ENCODE results near the gene SNCAIP. TPM values are rescaled to one million over a fixed set of nuclear protein-coding genes. Genes with fewer than 3 reads are reported as not detected.

Gene SNCAIP
- total and polyA plus RNA-seq, 2 experiments from 2014 or later, result 1.5 to 2.4 TPM

DNA sequence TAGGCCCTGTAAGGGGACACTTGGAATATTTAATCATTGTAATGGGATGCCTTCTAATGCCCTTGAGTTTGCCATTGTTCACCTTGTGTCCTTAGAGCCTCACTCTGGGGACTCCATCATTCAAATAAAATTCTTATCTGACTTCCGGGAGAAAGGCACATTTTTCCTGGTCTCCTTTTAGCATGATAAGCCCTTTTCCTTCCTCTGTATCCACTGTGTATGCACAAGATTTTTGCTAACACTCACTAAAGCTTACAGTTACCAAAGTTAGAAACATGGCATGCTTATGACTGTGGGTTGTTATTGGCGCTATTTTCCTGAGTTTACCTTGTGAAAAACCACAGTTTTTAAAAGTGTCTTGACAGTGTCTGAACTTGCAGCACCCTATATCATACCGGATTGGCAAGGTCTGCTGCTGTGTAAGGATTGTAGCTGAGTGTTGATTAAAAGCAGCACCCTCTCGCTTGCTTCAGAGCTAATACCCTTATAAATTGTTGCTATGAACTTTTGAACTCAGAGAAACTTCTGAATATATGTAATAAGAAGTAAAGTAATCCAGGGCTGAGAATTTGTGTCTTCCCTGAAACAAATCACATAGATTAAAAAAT is 46.4 kb downstream of the SNCAIP start:
- no peaks in the 10 kb centered on the region for H4K20me1 ChIP-seq (ENCODE audit: insufficient read depth)
- no peaks in the 10 kb centered on the region for H3K9me3 ChIP-seq (ENCODE audit: low read depth)
- in situ Hi-C loops (cut with MboI), result no loop called here
- no peaks in the 10 kb centered on the region for H3K4me1 ChIP-seq (ENCODE audit: insufficient read depth)
- 87 to 88% methylated on average over 4 of the region's 4 CpGs for WGBS, 2 experiments (ENCODE audit: low coverage in 1 of 2, low lambda C conversion rate in 2 of 2, missing lambda C conversion rate in 2 of 2)
- no peak overlapping the region for H2AFZ ChIP-seq
- H3K9ac ChIP-seq, result no peak overlapping the region
- H3K9me2 ChIP-seq (ENCODE audit: insufficient read depth), result no peaks in the 10 kb centered on the region
- H3K4me3 ChIP-seq, result no peak overlapping the region
- H3K27me3 ChIP-seq (replicated peaks; ENCODE audit: insufficient read depth), result no peaks in the 10 kb centered on the region
- no peaks in the 10 kb centered on the region for H3F3A ChIP-seq (ENCODE audit: insufficient read depth)
- no peak overlapping the region for H3K27ac ChIP-seq
- TF ChIP-seq EZH2 (IDR thresholded peaks at IDR 0.05; ENCODE audit: insufficient read depth, poor library complexity, severe bottlenecking), result no peak
- no peak for TF ChIP-seq EZH2phosphoT487 (IDR thresholded peaks at IDR 0.05; ENCODE audit: insufficient read depth, low read depth)
- H3K36me3 ChIP-seq (ENCODE audit: low read depth), result no peaks in the 10 kb centered on the region
- no peak for DNase-seq
- H3K79me2 ChIP-seq (ENCODE audit: insufficient read depth), result no peaks in the 10 kb centered on the region
- H3K4me2 ChIP-seq (ENCODE audit: unreplicated experiment), result no peak overlapping the region

GRCh38 chr5:122362361-122362760 is 50.3 kb downstream of the SNCAIP start:
- no peaks in the 10 kb centered on the region for H3K9me2 ChIP-seq (ENCODE audit: insufficient read depth)
- no peaks in the 10 kb centered on the region for H3K79me2 ChIP-seq (ENCODE audit: insufficient read depth)
- no peaks in the 10 kb centered on the region for H3K36me3 ChIP-seq (ENCODE audit: low read depth)
- H3K9ac ChIP-seq, result no peak overlapping the region
- no peaks in the 10 kb centered on the region for H3K27me3 ChIP-seq (replicated peaks; ENCODE audit: insufficient read depth)
- H3K4me2 ChIP-seq (ENCODE audit: unreplicated experiment), result no peak overlapping the region
- no peak overlapping the region for H3K4me3 ChIP-seq
- H3K9me3 ChIP-seq (ENCODE audit: low read depth), result no peaks in the 10 kb centered on the region
- TF ChIP-seq EZH2 (IDR thresholded peaks at IDR 0.05; ENCODE audit: insufficient read depth, poor library complexity, severe bottlenecking) (no peak), EZH2phosphoT487 (IDR thresholded peaks at IDR 0.05; ENCODE audit: insufficient read depth, low read depth) (no peak)
- no peak overlapping the region for H2AFZ ChIP-seq
- H4K20me1 ChIP-seq (ENCODE audit: insufficient read depth), result no peaks in the 10 kb centered on the region
- DNase-seq, result no peak
- H3F3A ChIP-seq (ENCODE audit: insufficient read depth), result no peaks in the 10 kb centered on the region
- 80 to 84% methylated on average over 4 of the region's 4 CpGs for WGBS, 2 experiments (ENCODE audit: low coverage in 1 of 2, low lambda C conversion rate in 2 of 2, missing lambda C conversion rate in 2 of 2)
- H3K4me1 ChIP-seq (ENCODE audit: insufficient read depth), result no peaks in the 10 kb centered on the region
- in situ Hi-C loops (cut with MboI), result no loop called here
- no peak overlapping the region for H3K27ac ChIP-seq

- Histone ChIP-seq H3K4me2 (ENCODE audit: unreplicated experiment) (no peak overlapping the region), H3K9me2 (ENCODE audit: insufficient read depth) (no peaks in the 10 kb centered on the region), H2AFZ (no peak overlapping the region), H3K27ac (no peak overlapping the region), H4K20me1 (ENCODE audit: insufficient read depth) (no peaks in the 10 kb centered on the region), H3K79me2 (ENCODE audit: insufficient read depth) (no peaks in the 10 kb centered on the region), H3K4me1 (ENCODE audit: insufficient read depth) (no peaks in the 10 kb centered on the region), H3K9ac (no peak overlapping the region), H3F3A (ENCODE audit: insufficient read depth) (no peaks in the 10 kb centered on the region), H3K9me3 (ENCODE audit: low read depth) (no peaks in the 10 kb centered on the region), H3K27me3 (replicated peaks; ENCODE audit: insufficient read depth) (no peaks in the 10 kb centered on the region), H3K36me3 (ENCODE audit: low read depth) (no peaks in the 10 kb centered on the region), H3K4me3 (no peak overlapping the region)
- in situ Hi-C loops (cut with MboI), result no loop called here
- no peak for DNase-seq
- TF ChIP-seq EZH2 (IDR thresholded peaks at IDR 0.05; ENCODE audit: insufficient read depth, poor library complexity, severe bottlenecking) (no peak), EZH2phosphoT487 (IDR thresholded peaks at IDR 0.05; ENCODE audit: insufficient read depth, low read depth) (no peak)
- WGBS, 2 experiments (ENCODE audit: low coverage in 1 of 2, low lambda C conversion rate in 2 of 2, missing lambda C conversion rate in 2 of 2), result 62 to 70% methylated on average over 1 of the region's 1 CpG
Observed at GRCh38 chr5:122363623-122364022, 51.6 kb downstream of the SNCAIP start.

- Histone ChIP-seq H3K27ac (no peak overlapping the region), H3K36me3 (ENCODE audit: low read depth) (no peaks in the 10 kb centered on the region), H3F3A (ENCODE audit: insufficient read depth) (no peaks in the 10 kb centered on the region), H3K27me3 (replicated peaks; ENCODE audit: insufficient read depth) (no peaks in the 10 kb centered on the region), H3K4me1 (ENCODE audit: insufficient read depth) (no peaks in the 10 kb centered on the region), H3K4me2 (ENCODE audit: unreplicated experiment) (no peak overlapping the region), H3K9me3 (ENCODE audit: low read depth) (no peaks in the 10 kb centered on the region), H3K9ac (no peak overlapping the region), H4K20me1 (ENCODE audit: insufficient read depth) (no peaks in the 10 kb centered on the region), H3K79me2 (ENCODE audit: insufficient read depth) (no peaks in the 10 kb centered on the region), H2AFZ (no peak overlapping the region), H3K4me3 (no peak overlapping the region), H3K9me2 (ENCODE audit: insufficient read depth) (no peaks in the 10 kb centered on the region)
- no peak for DNase-seq
- TF ChIP-seq EZH2 (IDR thresholded peaks at IDR 0.05; ENCODE audit: insufficient read depth, poor library complexity, severe bottlenecking) (no peak), EZH2phosphoT487 (IDR thresholded peaks at IDR 0.05; ENCODE audit: insufficient read depth, low read depth) (no peak)
- 93 to 97% methylated on average over 3 of the region's 3 CpGs for whole genome bisulfite sequencing, 2 experiments (ENCODE audit: low coverage in 1 of 2, low lambda C conversion rate in 2 of 2, missing lambda C conversion rate in 2 of 2)
- in situ Hi-C loops (cut with MboI), result no loop called here
Observed at GRCh38 chr5:122366501-122366900, 54.5 kb downstream of the SNCAIP start.

- TF ChIP-seq EZH2phosphoT487 (IDR thresholded peaks at IDR 0.05; ENCODE audit: insufficient read depth, low read depth) (no peak), EZH2 (IDR thresholded peaks at IDR 0.05; ENCODE audit: insufficient read depth, poor library complexity, severe bottlenecking) (no peak)
- Histone ChIP-seq H3K9me2 (ENCODE audit: insufficient read depth) (no peaks in the 10 kb centered on the region), H3K9me3 (ENCODE audit: low read depth) (no peaks in the 10 kb centered on the region), H3F3A (ENCODE audit: insufficient read depth) (no peaks in the 10 kb centered on the region), H3K36me3 (ENCODE audit: low read depth) (no peaks in the 10 kb centered on the region), H3K4me3 (no peak overlapping the region), H3K79me2 (ENCODE audit: insufficient read depth) (no peaks in the 10 kb centered on the region), H3K4me2 (ENCODE audit: unreplicated experiment) (no peak overlapping the region), H3K27ac (no peak overlapping the region), H3K27me3 (replicated peaks; ENCODE audit: insufficient read depth) (no peaks in the 10 kb centered on the region), H3K4me1 (ENCODE audit: insufficient read depth) (no peaks in the 10 kb centered on the region), H3K9ac (no peak overlapping the region), H4K20me1 (ENCODE audit: insufficient read depth) (no peaks in the 10 kb centered on the region), H2AFZ (no peak overlapping the region)
- no peak for DNase-seq
- in situ Hi-C loops (cut with MboI), result no loop called here
- 89 to 90% methylated on average over 3 of the region's 3 CpGs for WGBS, 2 experiments (ENCODE audit: low coverage in 1 of 2, low lambda C conversion rate in 2 of 2, missing lambda C conversion rate in 2 of 2)
Observed at GRCh38 chr5:122367456-122367855, 55.4 kb downstream of the SNCAIP start.

Data from GM23248 (cell line).